NOMO-1 treated with DMSO at 0.1 percent for 48 hours (cell line): Measurements from ENCODE around the gene PPM1L.

Source experiments
- DNase-seq: peaks from one replicate; lab custom pipeline; 2025; ENCODE audit not compliant: unreplicated experiment; lab: John Stamatoyannopoulos, UW

Gene PPM1L

DNA sequence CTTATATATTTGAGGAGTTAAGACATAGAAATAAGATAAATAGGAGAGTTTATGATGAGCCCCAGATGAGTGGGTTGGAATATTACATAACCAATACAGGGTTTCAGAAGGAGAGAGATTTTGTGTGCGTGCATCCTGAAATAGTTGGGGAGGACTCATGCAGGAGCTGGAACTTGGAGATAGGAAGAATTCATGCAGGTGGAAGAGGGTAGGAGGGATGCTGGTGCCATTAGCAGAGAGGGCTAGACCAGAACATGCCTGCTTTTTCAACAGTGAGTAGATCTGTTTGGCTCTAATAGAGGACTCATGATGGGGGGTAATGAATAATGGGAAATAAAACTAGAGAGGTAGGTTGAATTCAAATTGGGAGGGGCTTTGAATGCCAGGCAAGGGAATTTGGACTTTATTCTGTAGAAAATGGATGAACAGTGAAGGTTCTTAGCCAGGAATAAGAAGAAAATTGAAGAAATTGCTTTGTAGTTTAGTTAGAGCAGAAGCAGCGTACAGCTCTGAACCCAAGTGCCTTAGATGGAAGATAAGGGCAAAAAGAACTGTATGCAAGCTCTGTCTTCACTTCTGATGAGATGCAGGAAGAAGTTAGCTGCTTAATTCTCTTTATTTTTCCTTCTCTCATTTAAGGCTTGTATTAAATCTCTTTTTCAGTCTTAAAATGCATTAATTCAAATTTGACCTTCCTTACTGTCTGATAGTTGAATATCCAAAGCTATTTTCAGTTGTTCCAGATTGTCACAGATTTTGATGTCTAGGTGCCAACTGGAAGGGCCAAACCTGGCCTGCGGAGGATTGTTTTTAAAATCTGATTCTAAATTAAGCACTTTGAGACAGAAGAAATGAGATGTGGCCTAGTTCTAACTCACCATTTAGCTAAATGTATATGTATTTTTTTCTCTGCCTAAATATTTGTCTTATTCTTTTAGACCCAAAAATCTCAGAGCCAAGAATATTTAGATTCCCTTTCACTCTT lies 86.3 kb downstream of the PPM1L start:
- no peak for DNase-seq

DNA sequence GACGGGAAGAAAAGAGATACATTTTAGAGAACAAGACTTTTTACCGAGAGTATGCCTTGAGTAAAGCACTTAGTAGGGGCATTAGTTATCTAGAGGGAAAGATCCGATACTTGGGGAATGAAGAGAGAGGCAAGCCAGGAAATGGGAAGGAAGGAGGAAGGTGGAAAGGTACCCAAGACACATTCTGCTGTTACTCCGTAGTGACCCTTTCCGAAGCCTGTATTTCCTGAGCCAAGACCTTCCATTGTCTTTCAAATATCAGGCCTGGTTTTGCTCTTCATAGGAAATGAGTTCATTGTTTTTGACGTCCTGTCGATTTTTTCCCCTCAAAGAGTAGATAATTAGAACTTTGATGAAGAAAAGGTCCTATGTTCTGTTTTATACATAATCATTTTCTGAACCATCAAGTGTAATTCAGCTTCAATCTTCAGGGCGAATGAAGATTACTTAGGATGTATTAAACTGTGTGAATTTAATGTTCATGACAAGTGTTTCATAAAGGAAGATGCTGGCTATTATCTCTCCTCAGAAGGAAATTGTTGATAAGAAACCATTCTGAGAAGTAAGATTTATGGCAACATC lies 95.7 kb downstream of the PPM1L start:
- no peak for DNase-seq

DNA sequence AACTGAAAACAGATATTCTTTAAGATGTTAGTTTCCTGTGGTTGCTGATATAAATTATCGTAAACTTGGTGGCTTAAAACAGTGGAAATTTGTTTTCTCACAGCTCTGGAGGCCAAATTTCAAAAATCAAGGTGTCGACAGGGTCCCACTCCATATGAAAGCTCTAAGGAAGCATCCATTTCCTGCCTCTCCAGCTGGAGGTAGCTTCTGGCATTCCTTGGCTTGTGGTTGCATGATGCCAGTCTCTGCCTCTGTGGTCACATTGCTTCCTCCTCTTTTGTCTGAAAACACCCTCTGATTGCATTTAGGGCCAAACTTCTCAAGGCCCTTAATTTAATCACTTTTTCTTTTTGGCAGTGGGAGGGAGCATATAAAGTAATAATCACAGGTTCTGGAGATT lies 96.8 kb downstream of the PPM1L start:
- DNase-seq: no peak

DNA sequence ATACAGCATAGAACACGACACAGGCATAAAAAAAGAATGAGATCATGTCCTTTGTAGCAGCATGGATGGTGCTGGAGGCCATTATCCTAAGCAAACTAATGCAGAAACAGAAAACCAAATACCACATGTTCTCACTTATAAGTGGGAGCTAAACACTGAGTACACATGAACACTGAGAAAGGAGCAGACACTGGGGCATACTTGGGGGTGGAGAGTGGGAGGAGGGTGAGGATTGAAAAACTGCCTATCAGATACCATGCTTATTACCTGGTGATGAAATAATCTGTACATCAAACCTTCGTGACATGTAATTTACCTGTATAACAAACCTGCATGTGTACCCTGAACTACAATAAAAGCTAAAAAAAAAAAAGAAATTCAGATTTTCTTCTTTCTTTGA lies 100.4 kb downstream of the PPM1L start:
- DNase-seq: no peak

DNA sequence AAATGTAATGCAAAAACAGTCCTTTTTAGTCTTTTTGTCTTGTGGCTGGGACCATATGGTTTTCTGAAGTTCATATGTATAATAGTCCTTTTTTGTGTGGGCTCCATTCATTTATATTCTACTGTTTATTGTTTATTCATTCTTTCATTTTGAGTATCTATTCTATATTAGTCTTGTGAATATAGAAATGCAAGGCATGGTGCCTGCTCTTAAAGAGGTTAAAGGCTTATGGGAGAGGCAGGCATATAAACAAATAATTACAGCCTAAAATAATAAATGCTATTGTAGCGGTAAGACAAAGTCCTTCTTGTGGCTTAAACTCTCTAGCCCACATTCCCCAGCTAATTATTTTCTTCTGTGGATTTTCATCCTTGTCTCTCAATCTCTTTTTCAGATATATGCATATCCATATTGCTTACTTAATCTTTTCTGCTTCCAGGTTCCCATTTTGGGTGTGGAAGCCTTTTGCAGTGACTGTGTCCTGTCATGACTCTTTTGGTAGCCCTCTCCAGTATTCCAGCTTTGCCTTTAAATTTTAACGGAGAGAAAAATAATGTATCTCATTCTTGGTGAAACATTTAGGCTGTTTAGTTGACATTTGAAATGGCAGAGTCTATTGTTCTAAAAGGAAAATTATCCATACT lies 101.6 kb downstream of the PPM1L start:
- no peak for DNase-seq

DNA sequence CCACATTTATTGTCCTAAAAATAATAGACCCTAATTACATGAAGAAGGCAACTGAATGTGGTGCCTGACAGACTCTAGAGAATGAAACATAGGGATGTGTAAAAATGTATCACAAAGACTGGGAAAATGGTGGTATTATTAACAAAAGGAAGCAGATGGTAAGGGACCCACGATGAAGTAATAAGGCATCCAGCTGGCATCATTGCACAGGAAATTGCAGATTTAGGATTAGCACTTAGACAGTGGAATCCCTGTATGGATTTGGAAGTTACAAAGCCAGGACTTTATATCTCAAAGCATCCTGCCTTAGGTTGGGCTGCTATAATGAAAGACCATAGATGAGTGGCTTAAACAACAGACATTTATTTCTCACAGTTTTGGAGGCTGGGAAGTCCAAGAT lies 104.3 kb downstream of the PPM1L start:
- DNase-seq: no peak

DNA sequence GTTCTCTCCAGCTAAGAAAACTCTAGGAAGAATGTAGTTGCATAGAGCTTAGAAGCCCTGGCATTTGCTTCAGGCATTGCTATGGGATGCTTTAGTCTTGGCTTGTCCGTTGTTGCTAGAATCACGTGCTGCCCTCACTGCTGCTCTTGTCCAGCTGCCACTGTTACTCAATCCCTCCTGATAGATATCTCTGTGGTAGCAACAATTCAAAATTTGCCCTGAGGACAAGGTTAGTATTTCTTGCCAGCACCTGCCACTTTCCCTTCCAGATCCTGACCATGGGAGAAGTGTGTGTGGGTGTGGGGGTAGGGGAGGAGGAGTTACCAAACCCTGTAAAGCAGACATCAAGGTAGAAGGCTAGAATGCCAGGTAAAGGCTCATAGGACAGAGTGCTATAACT lies 113.8 kb downstream of the PPM1L start:
- DNase-seq: no peak

DNA sequence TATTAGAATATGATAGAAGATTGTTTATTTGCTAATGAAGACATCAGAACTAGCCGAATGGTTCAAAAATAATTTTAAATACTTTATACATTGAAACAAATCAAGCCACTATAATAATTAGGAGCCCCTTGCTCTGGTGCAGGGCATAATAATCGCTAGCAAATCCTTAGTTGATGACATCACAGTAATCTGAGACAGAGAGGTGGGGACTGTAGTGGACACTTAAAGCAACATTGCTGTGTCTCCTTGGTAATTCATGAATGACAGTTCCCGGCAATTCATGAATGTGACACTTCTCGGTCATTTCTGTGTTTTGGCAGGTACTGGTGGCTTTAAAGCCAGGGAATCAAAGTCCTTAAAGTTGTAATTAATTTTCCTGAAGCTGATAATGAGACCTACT lies 114.3 kb downstream of the PPM1L start:
- no peak for DNase-seq

DNA sequence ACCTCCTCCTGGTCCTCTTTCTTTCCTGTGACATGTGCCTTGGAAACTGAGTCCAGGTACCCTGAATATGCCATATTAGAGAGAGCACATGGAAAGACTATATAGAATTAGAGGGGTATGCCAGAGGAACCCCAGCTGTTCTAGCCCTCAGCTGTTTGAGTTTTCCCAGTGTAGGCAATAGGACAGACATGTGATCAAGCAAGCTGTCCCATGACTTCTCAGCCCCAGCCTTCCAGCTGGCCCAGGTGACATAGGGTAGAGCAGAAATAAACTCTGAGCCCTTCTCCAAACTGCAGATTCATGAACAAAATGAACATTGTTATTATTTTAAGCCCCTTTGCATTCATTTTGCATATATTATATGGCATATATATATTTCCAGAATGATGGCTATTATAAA lies 118.7 kb downstream of the PPM1L start:
- DNase-seq: no peak

DNA sequence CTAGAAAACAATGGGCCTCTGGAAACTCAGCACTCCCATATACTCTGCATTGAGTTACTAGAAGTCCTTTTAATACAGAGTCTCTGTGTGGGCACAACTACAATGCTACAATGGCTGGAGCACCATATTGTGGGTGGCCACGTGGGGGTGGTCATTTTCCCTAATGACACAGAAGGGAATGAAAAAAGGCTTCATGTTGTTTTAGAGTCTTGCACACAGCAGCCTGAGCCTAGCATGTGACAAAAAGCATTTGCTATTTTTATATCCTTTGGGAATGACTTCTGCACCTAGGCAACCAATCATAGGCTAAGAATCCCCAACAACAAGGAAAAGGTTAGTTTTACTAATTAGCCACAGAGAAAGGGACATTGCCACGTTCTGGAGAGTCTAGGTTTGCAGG lies 120.6 kb downstream of the PPM1L start:
- DNase-seq: no peak

DNA sequence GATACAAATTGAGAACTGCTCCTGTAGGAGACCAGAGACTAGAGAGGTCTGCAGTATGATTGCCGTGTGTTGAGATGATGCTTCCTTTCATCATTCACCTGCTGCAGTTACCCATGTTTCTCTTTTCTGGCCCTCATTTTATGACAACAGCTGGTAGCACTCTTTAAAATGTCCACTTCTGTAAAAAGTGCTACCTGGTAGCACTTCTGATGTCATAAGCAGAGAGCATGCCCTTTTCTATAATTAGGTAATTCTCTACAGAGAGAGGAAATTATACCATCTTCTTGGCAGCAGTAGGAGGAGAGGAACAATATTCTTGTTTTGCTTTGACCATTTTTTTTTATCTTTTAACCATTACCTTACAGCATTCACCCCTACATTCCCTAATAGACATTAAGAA lies 123.8 kb downstream of the PPM1L start:
- peak; percentile 46 for DNase-seq

DNA sequence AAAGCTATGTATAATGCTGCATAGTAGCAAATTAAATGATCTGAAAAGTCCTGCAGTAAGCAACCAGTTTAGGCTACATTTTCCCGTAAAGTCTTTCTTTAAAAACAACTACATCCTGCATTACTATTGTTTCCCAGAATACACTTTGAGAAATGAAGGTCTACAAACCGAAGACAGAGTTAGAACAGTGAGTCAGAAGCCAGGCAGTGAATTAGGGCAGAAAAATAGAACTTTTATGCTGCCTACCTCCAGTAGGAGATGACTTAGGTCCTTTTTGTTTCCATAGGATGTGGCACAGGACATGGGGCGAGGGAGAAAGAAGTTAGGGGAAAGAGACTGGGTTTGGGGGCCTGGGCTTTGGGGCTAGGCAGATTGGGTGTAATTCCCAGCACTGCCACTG lies 127.3 kb downstream of the PPM1L start:
- DNase-seq: no peak

DNA sequence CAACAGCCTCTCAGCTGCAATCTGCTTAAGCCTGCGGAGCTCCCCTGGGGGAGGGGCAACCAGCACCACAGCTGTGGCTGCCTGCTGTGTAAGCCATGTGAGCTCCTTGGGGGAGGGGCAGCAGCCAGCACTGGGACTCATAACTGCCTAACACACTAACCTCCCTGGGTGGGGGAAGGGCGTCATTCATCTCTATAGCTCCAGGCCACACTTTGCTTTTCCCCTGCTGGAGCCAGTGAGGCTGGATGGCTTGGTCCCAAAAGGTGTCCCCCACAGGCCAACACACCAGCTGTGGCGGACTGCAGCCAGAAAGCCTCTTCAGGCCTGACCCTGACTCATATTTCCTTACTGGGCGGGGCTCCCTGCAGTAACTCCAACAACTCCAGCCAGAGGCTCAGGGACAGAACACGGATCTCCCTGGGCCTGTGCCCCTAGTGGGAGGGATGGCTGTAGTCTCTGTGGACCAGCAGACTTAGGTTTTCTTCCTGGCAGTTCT lies 129.8 kb downstream of the PPM1L start:
- DNase-seq: no peak

DNA sequence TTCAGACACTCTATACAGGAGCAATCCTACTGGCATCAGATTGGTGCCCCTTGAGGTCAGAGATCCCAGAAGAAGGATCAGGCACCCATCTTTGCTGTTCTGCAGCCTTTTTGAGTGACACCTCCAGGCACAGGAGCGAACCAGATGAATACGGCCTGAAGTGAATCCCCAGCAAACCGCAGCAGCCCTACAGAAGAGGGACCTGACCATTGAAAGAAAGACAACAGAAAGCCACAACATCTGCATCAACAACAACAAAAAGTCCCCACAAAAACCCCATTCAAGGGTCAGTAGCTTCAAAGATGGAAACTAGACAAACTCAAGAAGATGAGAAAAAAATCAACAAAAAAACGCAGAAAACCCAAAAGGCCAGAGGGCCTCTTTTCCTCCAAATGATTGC lies 130.4 kb downstream of the PPM1L start:
- no peak for DNase-seq

DNA sequence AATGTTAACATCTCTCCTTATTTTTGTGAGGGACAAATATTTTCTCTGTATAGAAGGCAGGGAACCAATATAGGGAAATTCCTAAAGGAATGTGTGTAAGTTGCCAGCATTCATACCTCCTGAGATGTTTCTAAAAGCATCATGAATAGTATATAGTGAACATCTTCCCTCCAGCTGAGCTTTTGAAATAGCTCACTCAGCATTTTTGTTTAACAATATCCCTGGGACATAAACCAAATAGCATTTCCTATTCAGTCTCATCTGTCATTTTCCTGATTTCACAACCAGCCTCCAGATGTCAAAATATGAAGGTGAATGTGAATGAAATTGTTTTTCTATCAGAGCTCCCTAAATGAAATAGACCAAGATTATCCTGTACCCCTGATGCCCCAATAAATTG lies 137.2 kb downstream of the PPM1L start:
- no peak for DNase-seq

DNA sequence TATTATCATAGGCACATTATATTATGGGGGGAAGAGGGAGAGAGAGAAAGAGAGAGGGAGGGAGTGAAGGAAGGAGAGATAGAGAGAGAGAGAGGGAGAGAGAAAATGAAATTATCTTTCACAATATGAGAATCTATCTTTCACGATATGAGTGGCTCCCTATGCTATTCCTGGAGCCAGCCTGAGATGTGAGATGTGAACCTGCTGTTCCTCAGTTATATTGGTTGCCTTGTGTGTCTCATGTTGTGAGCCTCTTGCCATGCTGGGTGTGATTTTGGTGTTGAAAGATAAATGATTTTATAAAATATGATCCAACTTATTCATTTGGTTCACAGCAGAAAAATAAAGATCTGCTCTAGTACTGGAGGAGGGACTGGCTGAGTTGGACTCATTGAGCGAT lies 148.7 kb downstream of the PPM1L start:
- no peak for DNase-seq

DNA sequence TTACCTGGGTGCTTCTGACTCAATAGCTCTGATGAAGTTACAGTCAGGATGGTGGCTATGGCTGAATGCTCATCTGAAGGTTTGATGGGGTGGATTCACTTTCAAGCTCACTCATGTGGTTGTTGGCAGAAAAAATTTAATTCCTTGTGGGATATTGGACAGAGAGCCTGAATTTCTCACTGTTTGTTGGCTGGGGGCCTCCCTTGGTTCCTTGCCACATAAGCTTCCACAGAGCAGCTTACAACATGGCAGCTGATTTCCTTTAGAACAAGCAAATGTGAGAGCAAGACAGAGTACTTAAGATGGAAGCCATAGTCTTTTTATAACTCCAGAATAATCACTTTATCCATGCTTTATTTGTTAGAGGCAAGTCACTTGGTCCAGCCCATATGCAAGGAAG lies 150.6 kb downstream of the PPM1L start:
- no peak for DNase-seq

DNA sequence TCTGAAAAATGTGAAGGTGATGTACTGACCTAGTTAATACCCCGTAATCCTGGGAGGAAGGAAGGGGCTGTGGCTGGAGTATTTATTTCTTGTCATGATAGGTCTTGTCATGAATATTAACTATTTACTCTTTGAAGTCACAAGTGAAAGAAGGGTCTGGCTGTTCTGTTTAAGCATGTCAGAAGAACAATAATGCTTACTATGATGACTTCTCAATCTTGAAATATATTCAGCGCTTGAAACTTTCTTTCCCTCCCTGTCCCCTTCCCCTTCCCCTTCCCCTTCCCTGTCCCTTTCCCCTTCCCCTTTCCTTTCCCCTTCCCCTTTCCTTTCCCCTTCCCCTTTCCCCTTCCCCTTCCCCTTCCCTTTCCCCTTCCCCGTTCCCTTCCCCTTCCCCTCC lies 153.9 kb downstream of the PPM1L start:
- no peak for DNase-seq

DNA sequence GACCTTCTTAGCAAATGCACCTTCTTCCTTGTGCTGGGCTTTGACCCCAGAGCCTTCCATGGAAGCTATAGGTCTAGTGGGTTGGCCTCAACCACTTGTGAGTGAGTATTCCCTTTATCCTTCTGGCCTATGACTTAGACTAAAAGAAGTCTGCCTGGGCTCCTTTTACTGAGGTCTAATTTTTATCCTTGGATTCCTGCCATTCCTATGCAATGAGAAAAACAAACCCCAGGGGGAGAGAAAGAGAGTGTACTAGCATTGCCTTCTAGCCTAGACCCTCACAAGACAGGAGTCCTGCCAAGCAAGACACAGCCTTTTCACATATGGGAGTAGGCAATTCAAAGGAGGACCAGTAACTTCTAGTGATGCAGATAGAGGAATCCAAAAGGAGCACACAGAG lies 155.4 kb downstream of the PPM1L start:
- no peak for DNase-seq

DNA sequence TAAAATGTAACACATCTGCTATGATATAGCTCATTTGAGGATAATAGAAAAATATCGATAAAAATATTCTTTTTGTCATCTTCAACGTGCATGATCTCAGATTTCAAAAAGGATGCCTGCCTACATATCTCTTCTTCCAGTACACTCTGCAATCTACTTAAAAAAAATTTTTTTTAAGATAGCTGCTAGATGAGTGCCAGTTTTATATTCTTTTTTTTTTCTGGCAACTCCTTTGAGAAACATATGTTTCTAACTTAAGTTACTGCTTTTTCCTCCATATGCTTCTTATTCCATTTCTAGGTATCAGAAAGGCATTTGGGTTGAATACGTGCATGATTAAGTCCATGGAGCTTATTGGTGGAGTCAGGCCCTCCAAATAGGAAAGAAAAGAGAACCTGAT lies 160.4 kb downstream of the PPM1L start:
- no peak for DNase-seq

DNA sequence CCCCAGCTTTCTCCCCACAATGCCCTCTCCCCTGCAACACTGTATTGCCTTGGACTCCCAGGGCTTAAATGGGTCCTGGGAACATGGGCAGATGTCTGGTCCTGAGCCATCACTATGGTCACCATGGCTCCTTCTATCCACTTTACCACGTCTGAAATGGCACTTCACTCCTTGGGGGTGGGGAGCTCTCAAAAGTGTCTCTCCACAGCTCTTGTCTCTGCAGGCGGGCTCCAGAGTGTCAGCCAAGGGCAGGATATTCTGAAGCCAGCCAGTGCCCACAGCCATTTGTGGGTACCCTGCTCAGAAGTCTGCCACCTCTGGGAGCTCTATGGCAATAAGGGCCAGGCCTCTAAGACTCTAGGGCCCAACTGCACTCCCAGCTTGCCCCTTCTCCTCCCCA lies 163.9 kb downstream of the PPM1L start:
- DNase-seq: no peak

DNA sequence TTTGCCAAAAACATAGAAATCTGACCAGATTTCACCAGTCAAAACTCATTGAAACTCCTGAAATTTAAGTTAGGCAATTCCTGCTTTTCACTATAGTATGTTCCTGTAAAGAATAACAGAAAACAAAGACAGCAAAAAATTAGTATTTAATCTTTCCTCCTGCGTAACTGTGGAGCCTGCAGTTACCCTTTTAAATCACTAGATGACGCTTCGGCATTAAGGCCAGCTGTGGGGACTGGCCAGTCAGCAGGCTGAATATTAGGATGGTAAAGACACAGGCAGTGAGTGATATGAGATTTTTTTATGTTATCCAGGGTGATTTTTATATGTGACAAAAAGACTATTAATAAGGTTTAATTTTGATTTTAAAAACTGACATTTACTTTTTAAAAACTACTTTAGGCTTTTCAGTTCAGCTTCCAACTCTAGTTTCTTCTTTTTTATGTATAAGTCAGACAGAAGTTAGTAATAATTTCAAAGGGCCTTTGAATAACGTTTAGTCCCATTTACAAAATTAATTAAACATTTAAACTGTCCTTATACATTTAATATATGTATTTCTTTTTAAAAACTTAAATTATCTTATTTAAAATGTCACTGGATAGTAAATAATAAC lies 165.1 kb downstream of the PPM1L start:
- peak; percentile 41 for DNase-seq
